ENCODE data around the gene NRG3. TPM values are rescaled to one million over a fixed set of nuclear protein-coding genes. Genes with fewer than 3 reads are reported as not detected.

NRG3 gene
- total and polyA plus RNA-seq, 5 donors, result 0.23 to 3.4 (median 1.4) TPM

- H3K9me3 ChIP-seq (ENCODE audit: control insufficient read depth, low read length), result no peaks in the 10 kb centered on the region
- no peak overlapping the region for H3K4me3 ChIP-seq (ENCODE audit: low read length)
- H3K27me3 ChIP-seq (ENCODE audit: control insufficient read depth, insufficient read depth), result no peaks in the 10 kb centered on the region
- WGBS, result 51% methylated on average over 4 of the region's 4 CpGs
- intact Hi-C loops (cut with DNase I), result no loop called here
- DNase-seq (no peak), ATAC-seq (no peak)
- H3K4me1 ChIP-seq (ENCODE audit: control insufficient read depth, insufficient read depth, low read length), result no peaks in the 10 kb centered on the region
- H3K27ac ChIP-seq (ENCODE audit: low read length), result no peak overlapping the region
Observed at GRCh38 chr10:82162549-82163195, 287.7 kb downstream of the NRG3 start.

DNA sequence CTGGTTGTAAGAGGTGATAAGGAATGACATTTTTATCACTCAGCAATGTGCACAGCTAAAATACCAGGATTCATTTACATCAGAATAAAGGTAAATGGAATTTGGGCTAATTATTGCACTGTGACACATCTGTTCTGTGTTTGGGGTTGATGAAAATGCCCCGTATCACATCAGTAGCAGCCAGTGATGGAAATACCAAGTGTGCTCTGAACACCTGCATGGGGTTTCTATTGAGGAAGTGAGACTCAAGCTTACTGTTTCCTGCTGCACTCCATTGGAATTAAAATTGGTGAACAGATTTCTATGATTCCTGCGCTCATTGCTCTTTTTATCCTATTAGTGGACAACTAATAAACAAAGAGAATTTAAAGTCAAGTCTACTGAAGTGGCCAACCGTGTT lies 296.9 kb downstream of the NRG3 start:
- intact Hi-C loops (cut with DNase I), result no loop called here
- 88% methylated on average over 3 of the region's 3 CpGs for WGBS
- no peak for ATAC-seq
- Histone ChIP-seq H3K4me1 (ENCODE audit: control insufficient read depth, insufficient read depth, low read length) (no peaks in the 10 kb centered on the region), H3K9me3 (ENCODE audit: control insufficient read depth, low read length) (no peaks in the 10 kb centered on the region), H3K27ac (ENCODE audit: low read length) (no peak overlapping the region), H3K27me3 (ENCODE audit: control insufficient read depth, insufficient read depth) (no peaks in the 10 kb centered on the region), H3K4me3 (ENCODE audit: low read length) (no peak overlapping the region)
- no peak for DNase-seq

DNA sequence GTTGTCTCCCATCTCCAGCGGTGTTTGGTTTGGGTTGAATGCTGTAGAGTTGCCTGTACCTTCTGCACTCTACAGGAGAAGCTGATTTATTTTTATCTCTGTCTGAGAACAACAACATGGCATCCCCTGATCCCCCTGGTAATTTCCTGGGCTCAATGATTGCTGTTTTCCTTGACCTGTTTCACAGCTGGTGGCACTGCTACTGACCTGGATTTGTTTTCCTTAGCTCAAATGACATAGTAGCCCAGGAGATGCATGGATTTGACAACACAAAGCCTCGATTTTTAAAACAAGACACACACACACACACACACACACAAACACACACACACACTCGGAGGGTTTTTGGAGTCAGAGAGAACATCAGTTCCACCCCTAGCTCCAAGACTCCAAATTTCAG lies 301.6 kb downstream of the NRG3 start:
- intact Hi-C loops (cut with DNase I), result no loop called here
- WGBS, result 63% methylated on average over 3 of the region's 3 CpGs
- no peak for ATAC-seq
- no peak overlapping the region for H3K4me3 ChIP-seq (ENCODE audit: low read length)
- DNase-seq, result no peak
- H3K27ac ChIP-seq (ENCODE audit: low read length), result no peak overlapping the region
- H3K4me1 ChIP-seq (ENCODE audit: control insufficient read depth, insufficient read depth, low read length), result no peaks in the 10 kb centered on the region
- no peaks in the 10 kb centered on the region for H3K9me3 ChIP-seq (ENCODE audit: control insufficient read depth, low read length)
- H3K27me3 ChIP-seq (ENCODE audit: control insufficient read depth, insufficient read depth), result no peaks in the 10 kb centered on the region

DNA sequence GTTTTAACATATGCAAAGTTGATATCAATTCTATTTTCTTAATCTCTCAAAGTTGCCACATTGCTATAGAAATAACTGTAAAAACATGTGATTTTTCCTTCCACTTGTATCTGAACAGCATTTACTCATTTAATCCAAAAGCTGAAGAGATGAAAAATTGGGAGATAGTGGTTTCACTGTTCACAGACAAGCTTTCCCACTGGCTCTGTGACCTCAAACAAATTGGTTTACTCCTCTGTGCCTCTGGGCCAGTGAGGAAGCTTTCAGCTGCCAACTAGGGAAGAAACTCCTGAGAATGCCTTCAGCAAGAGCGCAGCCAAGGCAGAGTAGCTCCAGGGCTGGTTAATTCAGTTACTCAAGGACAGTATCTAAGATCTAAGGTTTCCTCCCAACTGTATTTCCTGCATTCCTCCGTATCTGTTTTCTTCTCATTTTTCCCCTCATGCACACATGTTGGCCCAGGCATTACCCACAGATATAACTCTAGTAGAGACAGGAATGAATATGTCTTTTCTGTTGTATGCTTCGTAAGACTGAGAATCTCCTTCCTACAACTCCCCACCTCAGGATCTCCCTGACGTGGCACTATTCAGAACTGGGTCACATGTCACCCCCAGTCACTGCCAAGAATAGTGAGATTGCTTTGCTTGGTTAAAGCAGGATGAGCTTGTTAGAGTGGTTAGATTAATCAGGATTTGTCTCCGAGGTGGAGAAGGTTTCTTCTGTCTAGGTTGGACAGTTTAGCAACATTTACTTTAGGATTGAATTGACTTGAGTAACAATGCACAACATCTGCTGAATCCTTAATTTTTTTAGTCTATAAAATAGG lies 315.7 kb downstream of the NRG3 start:
- Histone ChIP-seq H3K27me3 (ENCODE audit: control insufficient read depth, insufficient read depth) (no peaks in the 10 kb centered on the region), H3K4me3 (ENCODE audit: low read length) (no peak overlapping the region), H3K4me1 (ENCODE audit: control insufficient read depth, insufficient read depth, low read length) (no peaks in the 10 kb centered on the region), H3K9me3 (ENCODE audit: control insufficient read depth, low read length) (no peaks in the 10 kb centered on the region), H3K27ac (ENCODE audit: low read length) (no peak overlapping the region)
- 47% methylated on average over 5 of the region's 5 CpGs for WGBS
- intact Hi-C loops (cut with DNase I), result no loop called here
- ATAC-seq (peak; percentile 43 to 68), DNase-seq (peak in 1 of 3 donors; percentile 13)

DNA sequence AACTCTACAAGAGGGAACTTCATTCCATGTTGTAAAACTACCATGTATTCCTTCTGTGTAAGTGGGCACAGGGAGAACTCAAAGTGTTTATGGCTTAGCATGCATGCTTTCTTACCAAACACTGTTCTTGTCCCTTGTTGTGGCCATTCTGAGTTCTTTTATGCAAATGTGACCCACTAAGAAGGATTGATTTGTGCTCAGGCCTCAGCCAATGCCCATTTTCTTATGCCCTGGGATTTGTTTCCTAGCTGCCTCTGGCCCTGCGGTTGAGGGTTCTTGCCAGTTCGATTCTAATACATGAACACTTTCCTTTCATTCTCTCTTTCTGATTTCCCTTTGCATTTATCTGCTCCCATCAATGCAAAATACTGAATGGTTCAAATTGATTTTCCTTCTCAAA lies 316.7 kb downstream of the NRG3 start:
- ATAC-seq, result no peak
- WGBS, result 79% methylated on average over 2 of the region's 2 CpGs
- DNase-seq, result no peak
- intact Hi-C loops (cut with DNase I), result no loop called here
- no peaks in the 10 kb centered on the region for H3K27me3 ChIP-seq (ENCODE audit: control insufficient read depth, insufficient read depth)
- H3K9me3 ChIP-seq (ENCODE audit: control insufficient read depth, low read length), result no peaks in the 10 kb centered on the region
- H3K4me1 ChIP-seq (ENCODE audit: control insufficient read depth, insufficient read depth, low read length), result no peaks in the 10 kb centered on the region
- H3K4me3 ChIP-seq (ENCODE audit: low read length), result no peak overlapping the region
- no peak overlapping the region for H3K27ac ChIP-seq (ENCODE audit: low read length)

DNA sequence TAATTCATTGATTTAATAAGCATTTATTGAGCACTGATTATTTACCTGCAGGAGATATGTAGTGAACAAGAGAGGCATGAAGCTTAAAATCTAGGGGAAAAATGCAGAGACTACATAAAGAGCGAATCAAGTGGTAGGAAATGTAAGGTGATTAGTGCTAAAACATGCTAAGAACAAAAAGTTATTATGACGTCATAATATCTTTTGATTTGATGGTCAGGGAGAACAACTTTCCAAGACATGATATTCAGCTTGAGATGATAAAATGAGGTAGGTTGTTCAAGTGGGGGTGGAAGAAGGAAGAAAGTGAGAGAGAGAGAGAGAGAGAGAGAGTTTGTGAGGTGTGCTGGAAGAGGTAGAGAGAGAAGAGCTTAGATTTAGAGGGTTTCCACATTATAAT lies 317.7 kb downstream of the NRG3 start:
- ATAC-seq (no peak), DNase-seq (no peak)
- Histone ChIP-seq H3K27ac (ENCODE audit: low read length) (no peak overlapping the region), H3K27me3 (ENCODE audit: control insufficient read depth, insufficient read depth) (no peaks in the 10 kb centered on the region), H3K4me3 (ENCODE audit: low read length) (no peak overlapping the region), H3K4me1 (ENCODE audit: control insufficient read depth, insufficient read depth, low read length) (no peaks in the 10 kb centered on the region), H3K9me3 (ENCODE audit: control insufficient read depth, low read length) (no peaks in the 10 kb centered on the region)
- intact Hi-C loops (cut with DNase I), result no loop called here
- 78% methylated on average over 2 of the region's 2 CpGs for WGBS

DNA sequence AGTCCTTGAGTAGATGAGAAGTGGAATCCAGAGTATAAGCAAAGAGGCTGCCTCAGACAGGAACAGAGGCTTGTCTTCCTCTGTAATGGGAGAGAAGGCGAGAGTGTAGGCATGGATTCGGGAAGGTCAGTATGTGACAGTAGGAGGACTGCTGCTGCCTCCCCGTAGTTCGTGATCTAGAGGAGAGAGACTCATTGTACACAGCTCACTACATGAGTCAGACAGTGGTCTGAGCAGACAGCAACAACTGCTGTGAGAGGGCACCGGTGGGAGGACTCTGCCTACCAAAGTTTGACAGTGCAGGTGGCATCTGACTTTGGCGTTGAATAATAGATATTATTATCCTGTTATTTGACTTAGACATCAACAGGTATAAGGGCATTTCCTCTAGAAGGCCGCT lies 319.4 kb downstream of the NRG3 start:
- intact Hi-C loops (cut with DNase I), result no loop called here
- ATAC-seq, result no peak
- Histone ChIP-seq H3K27ac (ENCODE audit: low read length) (no peak overlapping the region), H3K9me3 (ENCODE audit: control insufficient read depth, low read length) (no peaks in the 10 kb centered on the region), H3K4me1 (ENCODE audit: control insufficient read depth, insufficient read depth, low read length) (no peaks in the 10 kb centered on the region), H3K4me3 (ENCODE audit: low read length) (no peak overlapping the region), H3K27me3 (ENCODE audit: control insufficient read depth, insufficient read depth) (no peaks in the 10 kb centered on the region)
- DNase-seq, result no peak
- WGBS, result 89% methylated on average over 7 of the region's 7 CpGs

DNA sequence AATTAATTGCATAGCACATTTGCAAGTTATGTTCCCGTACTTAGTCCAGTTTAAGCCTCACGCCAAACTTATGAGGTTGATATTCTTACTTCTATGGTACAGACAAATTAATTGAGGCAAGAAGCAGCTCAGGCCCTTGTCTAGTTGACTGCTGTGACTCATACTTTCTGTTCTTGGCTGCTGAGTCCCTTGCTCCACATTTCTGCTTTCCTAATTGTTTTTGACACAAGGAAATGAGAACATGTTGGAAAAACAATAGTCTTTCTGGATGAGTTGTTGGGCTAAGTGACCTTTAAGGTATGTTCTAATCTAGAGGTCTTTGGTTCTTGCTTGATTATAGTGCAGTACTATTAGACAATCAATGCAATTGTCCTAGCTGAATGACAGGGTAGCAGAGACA lies 331.8 kb downstream of the NRG3 start:
- no peaks in the 10 kb centered on the region for H3K9me3 ChIP-seq (ENCODE audit: control insufficient read depth, low read length)
- WGBS, result 72% methylated on average over 2 of the region's 2 CpGs
- H3K27ac ChIP-seq (ENCODE audit: low read length), result no peak overlapping the region
- H3K4me3 ChIP-seq (ENCODE audit: low read length), result no peak overlapping the region
- no peaks in the 10 kb centered on the region for H3K4me1 ChIP-seq (ENCODE audit: control insufficient read depth, insufficient read depth, low read length)
- no peaks in the 10 kb centered on the region for H3K27me3 ChIP-seq (ENCODE audit: control insufficient read depth, insufficient read depth)
- ATAC-seq, result peak in 1 of 2 donors; percentile 75
- no peak for DNase-seq
- intact Hi-C loops (cut with DNase I), result no loop called here

GRCh38 chr10:82208726-82209125 lies 333.7 kb downstream of the NRG3 start:
- Histone ChIP-seq H3K9me3 (ENCODE audit: control insufficient read depth, low read length) (no peaks in the 10 kb centered on the region), H3K27me3 (ENCODE audit: control insufficient read depth, insufficient read depth) (no peaks in the 10 kb centered on the region), H3K27ac (ENCODE audit: low read length) (no peak overlapping the region), H3K4me1 (ENCODE audit: control insufficient read depth, insufficient read depth, low read length) (no peaks in the 10 kb centered on the region), H3K4me3 (ENCODE audit: low read length) (no peak overlapping the region)
- no peak for ATAC-seq
- intact Hi-C loops (cut with DNase I), result no loop called here
- DNase-seq, result no peak
- 67% methylated on average over 2 of the region's 2 CpGs for WGBS

DNA sequence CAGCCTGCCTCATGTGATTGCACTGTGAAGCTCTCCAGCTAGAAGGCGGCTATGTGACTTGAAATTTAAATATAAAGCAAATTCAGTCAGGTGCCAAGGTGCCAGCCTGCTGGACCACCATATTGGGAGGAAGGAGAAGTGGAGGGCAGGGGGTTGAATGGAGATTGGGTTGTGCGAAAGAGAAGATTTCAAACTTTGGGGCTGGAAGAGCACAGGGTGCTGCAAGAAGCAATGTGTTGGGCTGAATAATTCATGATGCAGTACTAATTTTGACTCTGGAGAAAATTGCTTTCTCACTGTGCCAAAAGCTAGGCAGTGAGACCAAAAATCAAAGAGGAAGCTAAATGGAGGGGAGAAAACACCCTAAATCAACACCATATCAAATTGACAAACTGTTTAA lies 335.3 kb downstream of the NRG3 start:
- intact Hi-C loops (cut with DNase I), result no loop called here
- Histone ChIP-seq H3K4me3 (ENCODE audit: low read length) (no peak overlapping the region), H3K27ac (ENCODE audit: low read length) (no peak overlapping the region), H3K27me3 (ENCODE audit: control insufficient read depth, insufficient read depth) (no peaks in the 10 kb centered on the region), H3K4me1 (ENCODE audit: control insufficient read depth, insufficient read depth, low read length) (no peaks in the 10 kb centered on the region), H3K9me3 (ENCODE audit: control insufficient read depth, low read length) (no peaks in the 10 kb centered on the region)
- DNase-seq, result no peak
- no peak for ATAC-seq
- 87% methylated on average over 2 of the region's 2 CpGs for WGBS

DNA sequence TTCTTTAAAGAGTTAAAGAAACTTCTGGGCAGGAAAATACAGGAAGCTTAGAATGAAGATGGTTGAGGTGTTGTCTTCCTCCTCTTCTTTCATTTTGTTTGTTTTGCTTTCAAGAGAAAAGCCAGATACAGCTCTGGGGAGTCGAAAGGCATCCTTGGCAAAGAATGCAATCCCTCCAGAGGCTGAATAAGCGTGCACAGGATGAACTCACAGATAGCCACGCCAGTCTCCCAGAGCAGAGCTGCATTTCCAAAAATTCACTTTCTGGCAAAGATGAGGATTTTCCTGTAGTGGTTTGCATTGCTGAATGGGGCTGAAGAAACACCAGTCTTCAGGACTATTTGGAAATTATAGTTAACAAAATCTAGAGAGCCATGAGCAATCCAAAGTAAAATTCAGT lies 336.4 kb downstream of the NRG3 start:
- Histone ChIP-seq H3K27me3 (ENCODE audit: control insufficient read depth, insufficient read depth) (no peaks in the 10 kb centered on the region), H3K9me3 (ENCODE audit: control insufficient read depth, low read length) (no peaks in the 10 kb centered on the region), H3K4me3 (ENCODE audit: low read length) (no peak overlapping the region), H3K27ac (ENCODE audit: low read length) (no peak overlapping the region), H3K4me1 (ENCODE audit: control insufficient read depth, insufficient read depth, low read length) (no peaks in the 10 kb centered on the region)
- intact Hi-C loops (cut with DNase I), result no loop called here
- WGBS, result 14% methylated on average over 3 of the region's 3 CpGs
- no peak for DNase-seq
- ATAC-seq, result peak; percentile 61 to 91
